Heart left ventricle (tissue), 13 donors: ENCODE results near the gene SLC5A10.

Experiments used
- POLR2A ChIP-seq, 2 donors: fragments of 450-650 bp; IDR thresholded peaks; one replicate each; pipeline ENCODE4 v1.6.1; 2017; ENCODE audit warnings: antibody characterized with exemption in 2 of 2, mild to moderate bottlenecking in 2 of 2, moderate library complexity in 2 of 2
- TF ChIP-seq, protein P1 (sequence below), 12 donors: fragments of 200-600 bp; sonication (generic) in 4 of 12; IDR thresholded peaks; one replicate each; pipeline versions ENCODE4 v1.5.0 to v1.8.0; 2018 to 2022; ENCODE audit warnings: antibody characterized with exemption in 12 of 12, mild to moderate bottlenecking in 5 of 12
- donor health status: ischemic (EF 13 %, LVEDD 7.1; RV severe dilation, severe dysfunction).
- donor health status: DM: no; HTN: yes; CAD: no.
- donor health status: DM: no; HTN: no; CAD: no.
- donor health status: ischemic (EF 25% LVEDD 6.9; RV normal size, moderate dysfunction).
- donor health status: ischemic (EF 25% LVEDD 5.7; RV mildly dilated, moderate dysfunction).
- donor health status: ischemic (EF 35%, LVEDD 5.7; RV mildly dilated, moderate dysfunction).
- donor health status: nonischemic (EF 11% LVEDD 7.7; RV severe dilation, severe dysfunction).
- donor health status: DM: yes; HTN: yes; CAD: no.
- donor health status: PGD.
- donor health status: ischemic (EF 29% LVEDD 5.4; RV normal size, mild dysfunction).
- donor health status: nonischemic (EF 23%, LVEDD 6.1; RV moderate dilation, normal function).

DNA sequence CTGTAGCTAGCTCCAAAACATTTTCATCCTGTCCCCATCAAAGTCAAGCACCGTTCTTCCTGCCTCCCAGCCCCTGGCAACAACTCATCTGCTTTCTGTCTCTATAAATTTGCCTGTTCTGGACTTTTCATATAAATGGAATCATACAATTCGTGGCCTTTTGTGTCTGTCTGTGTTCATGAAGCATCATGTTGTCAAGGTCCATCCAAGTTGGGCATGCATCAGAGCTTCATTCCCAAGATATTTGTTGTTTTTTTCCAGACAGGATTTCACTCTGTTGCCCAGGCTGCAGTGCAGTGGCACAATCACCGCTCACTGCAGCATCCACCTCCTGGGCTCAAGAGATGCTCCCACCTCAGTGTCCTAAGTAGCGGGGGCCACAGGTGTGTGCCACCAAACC, 5.9 kb downstream of the SLC5A10 start:
- TF ChIP-seq POLR2A (IDR thresholded peaks at IDR 0.05): no peak
- TF ChIP-seq, protein P1, sequence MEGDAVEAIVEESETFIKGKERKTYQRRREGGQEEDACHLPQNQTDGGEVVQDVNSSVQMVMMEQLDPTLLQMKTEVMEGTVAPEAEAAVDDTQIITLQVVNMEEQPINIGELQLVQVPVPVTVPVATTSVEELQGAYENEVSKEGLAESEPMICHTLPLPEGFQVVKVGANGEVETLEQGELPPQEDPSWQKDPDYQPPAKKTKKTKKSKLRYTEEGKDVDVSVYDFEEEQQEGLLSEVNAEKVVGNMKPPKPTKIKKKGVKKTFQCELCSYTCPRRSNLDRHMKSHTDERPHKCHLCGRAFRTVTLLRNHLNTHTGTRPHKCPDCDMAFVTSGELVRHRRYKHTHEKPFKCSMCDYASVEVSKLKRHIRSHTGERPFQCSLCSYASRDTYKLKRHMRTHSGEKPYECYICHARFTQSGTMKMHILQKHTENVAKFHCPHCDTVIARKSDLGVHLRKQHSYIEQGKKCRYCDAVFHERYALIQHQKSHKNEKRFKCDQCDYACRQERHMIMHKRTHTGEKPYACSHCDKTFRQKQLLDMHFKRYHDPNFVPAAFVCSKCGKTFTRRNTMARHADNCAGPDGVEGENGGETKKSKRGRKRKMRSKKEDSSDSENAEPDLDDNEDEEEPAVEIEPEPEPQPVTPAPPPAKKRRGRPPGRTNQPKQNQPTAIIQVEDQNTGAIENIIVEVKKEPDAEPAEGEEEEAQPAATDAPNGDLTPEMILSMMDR (IDR thresholded peaks at IDR 0.05): no peak
